Stimulated activated CD8-positive, alpha-beta memory T cell treated with anti-CD3 and anti-CD28 coated beads, Interleukin-15, amount 100 ng/mL, for 1 hour (primary cell): ENCODE data around the gene SLC25A29.

ENCODE experiments used
- DNase-seq: peaks from one replicate; pipeline ENCODE4 v3.0.0-alpha.2; 2020; ENCODE audit warnings: low read depth

Gene SLC25A29

GRCh38 chr14:100281286-100282082 lies 24.8 kb downstream of the SLC25A29 start:
- no peak for DNase-seq

GRCh38 chr14:100279563-100279962 lies 26.7 kb downstream of the SLC25A29 start:
- no peak for DNase-seq

- no peak for DNase-seq
Observed at GRCh38 chr14:100279133-100279532, 27.1 kb downstream of the SLC25A29 start.

- DNase-seq: no peak
Observed at GRCh38 chr14:100278702-100279101, 27.5 kb downstream of the SLC25A29 start.

- no peak for DNase-seq
Observed at GRCh38 chr14:100275214-100275613, 31.0 kb downstream of the SLC25A29 start.

- DNase-seq: no peak
Observed at GRCh38 chr14:100274250-100274649, 32.0 kb downstream of the SLC25A29 start.

GRCh38 chr14:100271247-100271939 lies 34.9 kb downstream of the SLC25A29 start:
- no peak for DNase-seq

- DNase-seq: no peak
Observed at GRCh38 chr14:100268591-100269207, 37.5 kb downstream of the SLC25A29 start.

- DNase-seq: no peak
Observed at GRCh38 chr14:100267990-100268389, 38.3 kb downstream of the SLC25A29 start.

GRCh38 chr14:100263141-100263540 lies 43.1 kb downstream of the SLC25A29 start:
- DNase-seq: no peak

GRCh38 chr14:100262545-100262944 lies 43.7 kb downstream of the SLC25A29 start:
- DNase-seq: no peak

GRCh38 chr14:100261621-100262020 lies 44.6 kb downstream of the SLC25A29 start:
- no peak for DNase-seq

GRCh38 chr14:100256339-100256895 lies 49.8 kb downstream of the SLC25A29 start:
- DNase-seq: no peak

- no peak for DNase-seq
Observed at GRCh38 chr14:100252684-100253083, 53.6 kb downstream of the SLC25A29 start.

GRCh38 chr14:100250732-100251465 lies 55.3 kb downstream of the SLC25A29 start:
- no peak for DNase-seq

- DNase-seq: no peak
Observed at GRCh38 chr14:100246809-100247428, 59.3 kb downstream of the SLC25A29 start.

GRCh38 chr14:100243020-100243419 lies 63.2 kb downstream of the SLC25A29 start:
- no peak for DNase-seq

- DNase-seq: no peak
Observed at GRCh38 chr14:100241279-100241678, 65.0 kb downstream of the SLC25A29 start.
